Omental fat pad (tissue), 4 donors: ENCODE measurements around the gene PIP4K2A. TPM values are rescaled to one million over a fixed set of nuclear protein-coding genes. Genes with fewer than 3 reads are reported as not detected.

ENCODE experiments used
- ATAC-seq: fragments of 150-250 bp; one replicate; pipeline ENCODE4 v1.9.1; 2016; ENCODE audit warnings: mild to moderate bottlenecking, moderate library complexity; ENCODE audit not compliant: low FRiP score
- DNase-seq: peaks from one replicate; pipeline ENCODE4 v3.0.0-alpha.2; 2019; ENCODE audit warnings: low spot score
- total RNA-seq, 4 donors: library from RNA; depleted of rRNA; stranded (reverse); fragments of >200 nt; gene quantifications; one replicate each; pipeline ENCODE4 v1.1.0, GENCODE V29; 2016
- TF ChIP-seq, protein P1 (sequence below), 3 donors: fragments of 450-650 bp; IDR thresholded peaks; one replicate each; pipeline ENCODE4 v1.5.1; 2016 to 2017; ENCODE audit warnings: antibody characterized with exemption in 3 of 3, mild to moderate bottlenecking in 3 of 3, moderate library complexity in 2 of 3

The PIP4K2A gene
- total RNA-seq, 4 donors from 2014 or later = 16.2 to 32.5 (median 30.4) TPM

DNA sequence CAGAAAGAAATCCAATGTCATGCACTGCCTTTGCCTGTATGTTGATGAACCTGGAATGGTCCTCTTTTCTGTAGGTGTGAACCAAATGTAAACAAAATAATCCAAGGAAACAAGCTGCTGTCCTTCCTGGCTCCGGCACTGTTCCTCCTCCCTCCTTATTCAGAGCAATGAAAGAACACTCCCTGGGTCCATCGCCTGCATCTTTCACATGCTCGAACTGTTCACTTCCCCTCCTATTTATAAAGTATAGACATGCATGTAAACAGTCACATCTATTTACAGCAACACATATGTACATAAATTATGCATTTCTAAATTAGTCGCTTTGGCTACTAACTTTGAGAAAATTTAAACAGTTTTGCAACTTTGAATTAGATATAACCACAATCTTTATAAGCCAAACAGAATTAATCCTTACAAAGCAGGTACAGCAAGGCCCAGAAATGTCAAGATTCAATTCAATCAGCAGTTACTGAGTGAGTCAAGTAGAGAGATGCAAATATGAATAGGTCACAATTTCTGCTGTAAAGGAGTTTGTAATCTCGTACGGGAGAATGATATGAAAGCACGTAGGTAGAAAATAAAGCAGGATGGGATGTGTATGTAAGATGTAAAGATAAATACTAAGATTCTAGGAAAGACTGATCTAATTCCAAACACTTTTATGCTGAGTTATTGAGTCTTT is 162.6 kb downstream of the PIP4K2A start:
- ATAC-seq = no peak

DNA sequence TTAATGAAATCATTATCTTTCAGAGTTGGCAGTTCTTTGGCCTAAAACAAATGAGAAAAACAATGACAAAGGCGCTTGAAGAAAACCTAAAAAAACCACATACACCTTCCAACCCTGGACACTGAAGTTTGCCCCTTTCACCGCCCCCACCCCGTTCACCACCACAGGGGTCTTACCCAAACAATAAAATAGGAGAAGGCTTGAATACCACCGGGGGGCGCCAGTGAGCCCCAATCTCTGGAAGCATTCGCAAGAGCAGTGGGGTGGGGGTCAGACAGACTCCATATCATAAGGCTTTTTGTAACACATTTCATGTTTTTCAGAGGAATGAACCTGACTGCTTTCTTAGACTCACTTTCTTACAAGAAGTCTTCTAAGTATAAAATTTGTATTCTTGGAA is 163.6 kb downstream of the PIP4K2A start:
- DNase-seq = peak; percentile 59
- no peak for ATAC-seq
- TF ChIP-seq, protein P1, sequence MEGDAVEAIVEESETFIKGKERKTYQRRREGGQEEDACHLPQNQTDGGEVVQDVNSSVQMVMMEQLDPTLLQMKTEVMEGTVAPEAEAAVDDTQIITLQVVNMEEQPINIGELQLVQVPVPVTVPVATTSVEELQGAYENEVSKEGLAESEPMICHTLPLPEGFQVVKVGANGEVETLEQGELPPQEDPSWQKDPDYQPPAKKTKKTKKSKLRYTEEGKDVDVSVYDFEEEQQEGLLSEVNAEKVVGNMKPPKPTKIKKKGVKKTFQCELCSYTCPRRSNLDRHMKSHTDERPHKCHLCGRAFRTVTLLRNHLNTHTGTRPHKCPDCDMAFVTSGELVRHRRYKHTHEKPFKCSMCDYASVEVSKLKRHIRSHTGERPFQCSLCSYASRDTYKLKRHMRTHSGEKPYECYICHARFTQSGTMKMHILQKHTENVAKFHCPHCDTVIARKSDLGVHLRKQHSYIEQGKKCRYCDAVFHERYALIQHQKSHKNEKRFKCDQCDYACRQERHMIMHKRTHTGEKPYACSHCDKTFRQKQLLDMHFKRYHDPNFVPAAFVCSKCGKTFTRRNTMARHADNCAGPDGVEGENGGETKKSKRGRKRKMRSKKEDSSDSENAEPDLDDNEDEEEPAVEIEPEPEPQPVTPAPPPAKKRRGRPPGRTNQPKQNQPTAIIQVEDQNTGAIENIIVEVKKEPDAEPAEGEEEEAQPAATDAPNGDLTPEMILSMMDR (IDR thresholded peaks at IDR 0.05) = no peak

More for the DNA sequence above, 162.6 kb downstream of the PIP4K2A start:
- DNase-seq = no peak
- TF ChIP-seq, protein P1 (IDR thresholded peaks at IDR 0.05) = no peak

DNA sequence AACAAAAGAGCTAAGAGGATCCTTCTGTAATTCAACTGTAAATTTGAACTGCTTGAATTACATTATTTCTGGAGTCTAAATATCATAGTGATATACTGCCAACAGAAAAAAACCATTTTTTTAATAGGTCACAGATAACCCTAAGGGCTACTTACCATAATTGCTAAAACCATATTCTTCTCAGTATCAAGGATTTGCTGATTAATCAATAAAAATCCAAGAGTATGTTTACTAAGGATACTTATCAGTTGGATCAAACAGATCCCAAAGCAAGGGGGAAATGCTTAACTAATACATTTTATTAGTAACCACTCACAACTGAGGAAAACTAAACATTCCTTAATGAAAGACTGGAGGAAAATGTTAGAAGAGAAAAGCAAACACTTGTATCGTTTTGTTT is 166.0 kb downstream of the PIP4K2A start:
- DNase-seq (no peak), ATAC-seq (no peak)
- TF ChIP-seq, protein P1 (IDR thresholded peaks at IDR 0.05) = no peak

DNA sequence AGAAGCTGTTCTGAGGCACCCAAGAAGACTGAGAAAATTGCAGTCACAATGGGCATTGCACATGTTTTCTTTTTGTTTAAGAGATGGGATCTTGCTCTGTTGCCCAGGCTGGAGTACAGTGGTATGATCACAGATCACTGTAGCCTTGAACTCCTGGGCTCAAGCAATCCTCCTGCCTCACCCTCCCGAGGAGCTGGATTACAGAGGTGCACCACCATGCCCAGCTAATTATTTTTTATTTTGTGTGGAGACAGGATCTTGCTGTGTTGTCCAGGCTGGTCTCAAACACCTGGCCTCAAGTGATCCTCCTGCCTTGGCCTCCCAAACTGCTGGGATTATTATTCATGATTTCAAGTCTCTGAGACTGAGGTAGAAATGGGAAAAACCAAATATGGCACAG is 168.7 kb downstream of the PIP4K2A start:
- ATAC-seq = no peak
- TF ChIP-seq, protein P1 (IDR thresholded peaks at IDR 0.05) = no peak
- no peak for DNase-seq

GRCh38 chr10:22544325-22545068 is 169.9 kb downstream of the PIP4K2A start:
- no peak for ATAC-seq
- no peak for DNase-seq
- TF ChIP-seq, protein P1 (IDR thresholded peaks at IDR 0.05) = no peak

DNA sequence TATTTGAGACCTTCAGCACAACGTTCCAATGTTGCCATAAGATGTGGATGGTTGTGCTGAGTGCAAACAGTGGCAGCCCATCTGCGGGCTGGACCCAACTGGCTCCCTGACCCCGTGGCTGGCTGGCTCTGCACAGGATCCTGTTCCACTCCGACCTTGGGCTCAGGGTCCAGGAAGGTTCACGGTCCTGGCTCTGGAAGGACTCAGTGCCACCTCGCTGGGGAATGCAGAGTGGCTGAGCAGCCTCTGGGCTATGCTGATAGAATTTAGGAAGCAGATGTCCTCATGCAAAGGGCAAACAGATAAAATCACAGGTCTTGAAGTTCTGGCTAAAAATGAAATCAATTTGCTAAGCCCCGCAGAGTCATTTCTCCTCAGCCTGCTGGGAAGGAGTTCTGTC is 171.6 kb downstream of the PIP4K2A start:
- TF ChIP-seq, protein P1 (IDR thresholded peaks at IDR 0.05) = no peak
- DNase-seq (no peak), ATAC-seq (no peak)

GRCh38 chr10:22541900-22542299 is 172.5 kb downstream of the PIP4K2A start:
- DNase-seq = no peak
- TF ChIP-seq, protein P1 (IDR thresholded peaks at IDR 0.05) = no peak
- ATAC-seq = no peak
